ENCODE data around the gene VIP.
"Not testable (repeated sequence)": the region's sequence is repeated elsewhere in the genome, so short reads cannot be mapped to it uniquely, and the experiment has no call there.

Gene VIP

GRCh38 chr6:152750694-152751093 lies at the start of gene VIP:
TSS of gene VIP (plus strand) at chr6:152750797. CDS start at chr6:152752178, 1,381 bp downstream.
- DNase-seq: no peak

DNA sequence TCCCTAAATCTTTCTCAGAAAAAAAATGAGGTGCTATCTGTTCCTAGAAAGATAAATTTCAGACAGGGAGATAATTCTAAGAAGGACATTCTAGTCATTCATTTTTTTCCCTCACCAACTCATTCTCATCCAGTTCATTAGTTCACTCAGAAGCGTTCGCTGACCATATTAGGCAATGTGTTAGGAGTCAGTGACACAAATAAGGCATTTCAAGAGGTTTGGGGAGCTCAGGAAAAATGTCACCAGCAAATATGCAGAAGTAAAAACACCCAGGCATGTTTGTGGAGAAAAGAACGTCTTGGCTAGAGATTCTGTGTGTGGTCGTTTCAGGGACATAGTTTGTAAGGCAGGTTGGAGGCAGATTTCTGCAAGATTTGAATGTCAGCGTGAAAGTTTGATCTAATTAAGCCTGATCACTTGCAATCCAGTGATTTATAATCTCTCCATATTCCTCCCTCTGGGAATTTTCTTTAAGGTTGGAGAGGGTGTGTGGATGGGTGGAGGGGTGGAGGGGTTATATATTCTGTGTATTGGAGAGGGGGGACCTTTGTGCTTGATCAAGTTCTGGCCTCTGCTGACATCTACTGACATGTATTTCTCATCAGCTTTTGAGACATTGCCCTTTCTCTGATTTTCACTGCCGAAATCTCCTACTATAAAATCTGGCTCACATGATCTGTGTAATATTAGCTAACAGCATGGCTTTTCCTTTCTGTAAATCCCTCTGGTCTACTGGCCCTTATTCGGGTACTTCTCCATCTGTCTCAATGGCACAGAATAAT lies 49.3 kb upstream of the VIP start:
- DNase-seq: peak; percentile 29

DNA sequence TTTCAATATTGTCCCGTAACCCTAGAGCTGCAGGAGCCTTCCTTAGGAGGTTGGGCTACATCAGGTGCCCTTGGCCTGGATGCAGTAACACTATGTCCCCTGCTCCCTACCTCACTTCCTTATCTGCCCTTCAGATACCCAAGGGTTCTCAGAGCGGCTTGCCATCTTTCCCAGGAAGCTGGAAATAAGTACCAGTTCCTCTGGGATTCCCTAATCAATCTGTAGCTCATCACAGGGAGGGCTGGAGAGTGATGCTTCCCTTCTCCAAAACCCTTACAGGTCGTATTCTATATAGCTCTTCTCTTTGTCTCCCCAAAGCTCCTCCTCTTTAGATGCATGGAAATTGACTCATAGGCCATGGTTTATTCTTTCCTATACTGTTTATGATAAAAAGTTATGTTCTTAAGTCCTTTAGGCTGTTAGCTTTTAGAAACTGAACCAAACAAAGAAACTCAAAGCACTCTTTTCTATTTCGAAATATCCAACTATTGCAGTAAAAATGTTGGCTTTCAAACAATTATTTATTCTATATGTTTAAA lies 48.7 kb upstream of the VIP start:
- DNase-seq: no peak

GRCh38 chr6:152703750-152704149 lies 46.8 kb upstream of the VIP start:
- not testable (repeated sequence) for DNase-seq

- no peak for DNase-seq
These were observed 45.3 kb upstream of the VIP start for GRCh38 chr6:152705327-152705726.

- DNase-seq: no peak
These were observed 34.3 kb upstream of the VIP start for GRCh38 chr6:152716322-152716721.

- DNase-seq: no peak
These were observed 29.6 kb upstream of the VIP start for GRCh38 chr6:152720974-152721373.

DNA sequence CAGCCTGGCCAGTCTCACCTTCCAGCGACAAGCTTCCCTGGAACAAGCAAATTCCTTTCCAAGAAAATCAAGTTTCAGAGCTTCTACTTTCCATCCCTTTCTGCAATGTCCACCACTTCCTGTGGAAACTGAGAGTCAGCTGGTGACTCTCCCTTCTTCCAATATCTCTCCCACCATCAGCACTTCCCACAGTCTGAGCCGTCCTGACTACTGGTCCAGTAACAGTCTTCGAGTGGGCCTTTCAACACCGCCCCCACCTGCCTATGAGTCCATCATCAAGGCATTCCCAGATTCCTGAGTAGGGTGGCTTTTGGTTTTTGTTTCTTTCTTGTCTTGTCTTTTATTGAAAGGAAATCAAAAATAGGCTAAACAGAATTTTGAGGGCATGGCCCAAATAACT lies 28.6 kb upstream of the VIP start:
- no peak for DNase-seq

DNA sequence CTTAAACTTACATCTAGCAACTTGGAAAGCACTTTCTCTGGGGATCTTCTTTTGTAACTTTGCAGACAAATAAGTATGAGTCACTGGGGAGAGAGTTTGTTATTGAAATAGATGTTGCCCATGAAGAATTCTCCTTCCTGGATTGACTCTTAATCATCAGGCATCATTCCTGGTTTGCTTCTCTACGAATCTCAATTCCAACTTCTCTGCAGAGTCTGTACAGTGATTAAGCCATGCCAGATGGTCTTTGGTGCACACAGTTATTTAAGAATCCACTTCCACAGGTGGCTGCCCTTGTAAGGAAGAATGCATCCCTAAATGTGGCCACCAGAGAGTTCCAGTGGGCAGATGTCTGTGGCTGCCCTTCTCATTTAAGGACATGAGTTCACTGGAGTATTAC lies 27.2 kb upstream of the VIP start:
- DNase-seq: peak; percentile 68

DNA sequence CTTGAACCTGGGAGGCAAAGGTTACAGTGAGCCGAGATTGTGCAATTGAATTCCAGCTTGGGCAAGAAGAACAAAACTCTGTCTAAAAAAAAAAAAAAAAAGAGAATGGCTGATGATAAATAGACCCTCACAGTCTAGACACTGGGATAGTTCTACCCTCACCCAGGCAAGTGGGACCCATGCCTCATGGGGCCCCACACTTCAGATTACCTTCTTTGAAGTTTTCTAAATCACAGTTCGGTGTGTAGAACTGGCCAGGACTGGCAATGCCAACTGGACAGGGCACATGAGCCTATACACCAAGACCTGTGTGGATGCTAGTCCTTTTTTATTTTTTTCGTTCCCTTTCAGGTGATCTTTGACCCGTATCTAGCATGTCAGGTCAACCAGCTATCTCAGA lies 24.3 kb upstream of the VIP start:
- DNase-seq: no peak

DNA sequence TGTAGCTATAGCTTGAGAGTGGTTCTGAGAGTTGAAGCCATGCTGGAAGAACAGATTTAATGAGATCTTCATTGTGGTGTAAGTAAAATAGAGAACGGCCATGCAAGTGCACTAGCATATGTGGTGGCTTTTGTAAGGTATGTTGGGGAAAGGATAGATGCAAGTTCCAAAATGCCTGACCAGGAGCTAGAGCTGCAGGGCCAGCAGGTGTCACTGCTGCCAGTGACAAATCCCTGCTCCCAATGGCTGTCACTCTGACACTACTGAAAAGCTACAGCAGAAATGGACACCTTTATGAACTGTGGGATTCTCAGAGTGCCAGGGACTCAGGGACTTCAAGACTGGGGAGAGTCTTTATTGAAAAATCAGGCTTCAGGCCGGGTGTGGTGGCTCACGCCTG lies 23.1 kb upstream of the VIP start:
- DNase-seq: no peak

DNA sequence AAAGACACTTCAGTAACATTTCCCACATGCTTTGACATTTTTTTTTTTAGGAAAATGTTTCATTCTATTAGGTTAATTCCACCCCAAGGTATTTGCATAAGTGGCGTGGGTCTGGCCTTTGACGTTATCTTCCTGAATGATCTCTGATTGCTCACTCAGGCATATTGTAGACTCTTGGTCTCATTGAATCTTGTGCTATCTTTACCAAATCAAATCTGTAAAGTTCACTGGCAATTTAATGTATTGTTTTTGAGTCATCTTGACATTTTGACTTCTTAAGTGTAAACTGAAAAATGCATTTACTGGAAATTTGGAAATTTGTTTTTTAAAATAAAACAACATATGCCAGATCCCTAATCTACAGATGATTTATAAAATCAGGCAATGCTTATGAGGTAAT lies 16.0 kb upstream of the VIP start:
- no peak for DNase-seq

DNA sequence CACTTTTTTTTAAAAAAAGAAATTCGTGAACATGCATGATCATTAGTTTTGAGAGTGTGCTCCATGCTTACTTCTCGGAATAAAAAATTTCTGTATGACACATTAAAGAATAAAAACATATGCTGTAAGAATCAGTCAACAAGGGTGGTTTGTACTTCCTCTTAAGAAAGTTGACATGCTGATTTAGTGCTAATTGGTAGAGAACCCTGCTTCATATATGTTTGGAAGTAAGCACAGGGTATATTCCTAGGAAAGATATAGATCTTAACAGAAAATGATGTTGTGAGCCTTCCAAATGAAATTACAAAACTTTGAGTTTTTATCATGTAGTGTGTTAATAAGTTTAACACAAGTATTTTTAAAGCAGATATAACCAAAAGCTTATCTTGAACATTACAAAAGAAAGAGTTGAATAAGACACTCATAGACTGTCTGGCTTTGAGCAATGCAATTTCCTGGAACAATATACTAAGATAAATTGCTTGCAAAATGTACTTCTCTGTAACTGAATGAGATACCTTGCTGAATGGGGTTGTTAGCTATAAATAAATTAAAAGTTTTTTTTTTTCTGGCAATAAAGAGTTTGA lies 13.8 kb upstream of the VIP start:
- no peak for DNase-seq

- no peak for DNase-seq
These were observed 5.0 kb upstream of the VIP start for GRCh38 chr6:152745509-152746171.

DNA sequence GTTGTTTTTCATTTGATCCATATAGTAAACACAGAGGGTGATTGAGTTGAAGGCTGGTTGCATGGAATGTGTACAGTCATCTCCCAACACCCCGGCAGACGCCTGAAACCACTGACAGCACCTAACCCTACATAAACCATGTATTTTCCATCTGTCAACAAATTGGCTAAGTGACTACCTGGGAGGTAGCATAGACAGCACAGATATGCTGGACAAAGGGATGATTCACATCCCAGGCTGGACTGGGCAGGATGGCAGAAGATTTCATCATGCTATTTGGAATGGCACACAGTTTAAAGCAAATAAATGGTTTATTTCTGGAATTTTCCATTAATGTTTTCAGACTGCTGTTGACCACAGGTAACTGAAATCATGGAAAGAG lies 4.4 kb upstream of the VIP start:
- no peak for DNase-seq

DNA sequence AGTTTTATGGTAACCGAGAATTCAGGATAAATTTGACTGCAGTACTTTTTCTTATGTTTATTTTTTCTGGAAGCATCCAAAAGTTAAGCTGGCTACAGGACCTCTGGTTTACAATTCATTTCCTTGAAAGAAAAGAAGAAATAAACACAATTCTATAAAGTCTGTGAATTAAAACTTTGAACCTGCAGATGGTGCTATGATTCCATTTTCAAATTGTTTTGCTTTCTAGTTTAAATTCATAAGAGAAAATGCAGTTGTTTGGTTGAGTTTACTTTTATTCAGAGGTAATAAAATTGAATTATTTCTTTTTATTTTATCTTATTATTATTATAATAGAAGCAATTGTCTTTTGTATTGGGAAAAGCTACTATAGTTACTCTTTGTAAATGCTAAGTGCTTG lies 1.8 kb upstream of the VIP start:
- DNase-seq: no peak

DNA sequence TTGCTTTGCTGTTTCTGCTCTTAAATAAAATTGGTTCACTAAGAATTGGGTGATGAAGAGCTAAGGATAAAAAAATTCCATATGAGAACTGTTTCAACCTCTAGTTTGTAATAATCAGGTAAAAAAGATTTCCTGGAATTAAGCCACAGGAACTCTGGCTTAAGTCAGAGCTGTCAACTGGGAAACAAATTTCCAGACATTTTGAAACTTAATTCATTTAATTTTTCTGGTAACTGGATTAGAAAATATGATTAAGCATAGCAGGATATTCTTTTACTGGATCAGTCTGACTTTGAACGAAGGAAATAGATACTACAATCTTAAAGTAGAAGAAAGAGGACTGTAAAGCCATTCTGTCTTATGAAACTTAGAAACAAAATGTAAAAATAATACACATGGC lies 1.3 kb upstream of the VIP start:
- DNase-seq: no peak

- DNase-seq: no peak
These were observed 14.7 kb downstream of the VIP start for GRCh38 chr6:152765331-152765730.

- DNase-seq: no peak
These were observed 18.6 kb downstream of the VIP start for GRCh38 chr6:152769159-152769558.

DNA sequence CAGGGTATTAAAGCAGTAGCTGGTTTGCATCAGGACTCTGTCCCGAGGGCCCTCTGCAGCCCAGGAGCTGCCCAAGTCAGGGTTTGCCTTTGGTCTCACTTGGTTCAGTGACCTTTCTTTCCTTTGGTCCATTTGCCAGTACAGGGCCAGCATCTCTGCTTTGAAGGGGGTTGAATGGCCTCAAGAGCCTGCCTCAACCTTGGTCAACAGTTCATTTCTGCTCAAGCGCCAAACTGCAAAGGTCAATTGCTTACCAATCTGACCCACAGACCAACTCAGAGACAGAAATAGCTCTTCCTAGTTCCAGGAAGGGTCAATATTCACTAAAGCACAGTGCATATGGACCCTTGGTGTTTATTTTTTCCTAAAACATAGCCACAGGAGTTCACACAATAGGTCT lies 19.4 kb downstream of the VIP start:
- DNase-seq: no peak

- DNase-seq: no peak
These were observed 20.6 kb downstream of the VIP start for GRCh38 chr6:152771061-152771687.

GRCh38 chr6:152775428-152775827 lies 24.8 kb downstream of the VIP start:
- no peak for DNase-seq

GRCh38 chr6:152776833-152777232 lies 26.2 kb downstream of the VIP start:
- DNase-seq: no peak

Measured in NCI-H524 treated with DMSO at 0.1 percent for 48 hours (cell line).